ENCODE data around the gene CARD9.

Gene CARD9

GRCh38 chr9:136379003-136379287 is 5.5 kb upstream of the CARD9 start:
- no peak for DNase-seq

GRCh38 chr9:136378170-136379002 is 4.9 kb upstream of the CARD9 start:
- DNase-seq = no peak

- DNase-seq = no peak
Observed at GRCh38 chr9:136377341-136378169, 4.1 kb upstream of the CARD9 start.

GRCh38 chr9:136376457-136376856 is 3.0 kb upstream of the CARD9 start:
- DNase-seq = no peak

- DNase-seq = no peak
Observed at GRCh38 chr9:136375096-136375495, 1.6 kb upstream of the CARD9 start.

- DNase-seq = no peak
Observed at GRCh38 chr9:136374183-136374575, 710 bp upstream of the CARD9 start.

- peak; percentile 55 for DNase-seq
Observed at GRCh38 chr9:136372561-136373299, 739 bp downstream of the CARD9 start.

- no peak for DNase-seq
Observed at GRCh38 chr9:136372006-136372405, 1.5 kb downstream of the CARD9 start.

- DNase-seq = no peak
Observed at GRCh38 chr9:136371533-136371880, 2.0 kb downstream of the CARD9 start.

GRCh38 chr9:136370687-136371532 is 2.6 kb downstream of the CARD9 start:
- DNase-seq = no peak

- no peak for DNase-seq
Observed at GRCh38 chr9:136370037-136370436, 3.4 kb downstream of the CARD9 start.

- DNase-seq = peak; percentile 62
Observed at GRCh38 chr9:136368190-136368589, 5.3 kb downstream of the CARD9 start.

GRCh38 chr9:136367296-136368145 is 5.9 kb downstream of the CARD9 start:
- DNase-seq = no peak

- no peak for DNase-seq
Observed at GRCh38 chr9:136366826-136367225, 6.6 kb downstream of the CARD9 start.

- DNase-seq = no peak
Observed at GRCh38 chr9:136365775-136366222, 7.7 kb downstream of the CARD9 start.

GRCh38 chr9:136364942-136365774 is 8.3 kb downstream of the CARD9 start:
- peak; percentile 88 for DNase-seq

GRCh38 chr9:136363949-136364748 is 9.3 kb downstream of the CARD9 start:
- DNase-seq = no peak

- DNase-seq = peak; percentile 97
Observed at GRCh38 chr9:136363106-136363948, 10.1 kb downstream of the CARD9 start, which contains the start of gene DNLZ. TSS of gene DNLZ (minus strand) at chr9:136363744. CDS start at chr9:136363714, 30 bp downstream.

GRCh38 chr9:136362450-136362784 is 11.1 kb downstream of the CARD9 start:
- DNase-seq = no peak
